ENCODE data around the gene USP10.

The USP10 gene

DNA sequence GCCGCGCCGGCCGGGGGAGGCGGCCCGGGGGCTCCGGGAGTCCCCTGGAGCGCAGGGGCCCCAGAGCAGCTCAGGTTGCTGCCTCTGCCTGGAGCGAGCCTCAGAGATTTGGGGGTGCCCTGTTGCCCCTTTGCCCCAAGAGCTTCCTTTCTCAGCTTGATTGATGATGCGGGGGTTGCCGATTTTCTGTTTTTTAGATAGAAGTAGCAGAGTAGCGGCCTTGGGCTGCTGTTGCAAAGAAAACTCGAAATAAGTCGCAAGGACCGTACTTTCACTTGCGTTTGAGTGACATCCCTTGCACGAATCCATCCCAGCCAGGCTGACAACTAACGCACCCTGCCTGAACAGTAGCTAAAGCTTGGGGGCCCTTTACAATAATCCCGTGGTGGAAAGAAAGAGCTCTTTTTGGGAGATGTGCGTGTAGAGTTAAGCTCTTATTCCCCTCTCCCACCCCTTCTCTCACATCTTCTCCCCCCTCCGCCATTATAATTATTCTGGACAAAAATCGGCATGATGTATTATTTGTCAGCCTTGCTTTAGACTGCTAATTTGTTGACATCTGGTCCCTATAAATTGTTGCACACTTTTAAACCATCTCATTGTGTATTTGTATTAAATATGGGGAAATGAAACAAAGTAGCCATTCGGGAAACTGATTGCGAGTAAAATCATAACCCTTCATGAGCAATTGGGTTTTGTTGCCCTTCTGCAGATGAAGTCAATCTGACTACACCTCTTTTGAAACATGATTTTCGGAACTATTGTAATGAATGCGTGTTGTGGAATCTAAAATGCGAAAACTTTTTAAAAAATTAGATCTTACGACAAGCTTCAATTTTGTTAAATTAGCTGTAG is 873 bp downstream of the USP10 start:
- Mint-ChIP-seq H3K9me3 (no peaks in the 10 kb centered on the region), H3K27ac (peak overlapping the region; percentile 96), H3K4me1 (ENCODE audit: low read depth) (peaks cover 45% of the 10 kb centered on the region), H3K27me3 (no peaks in the 10 kb centered on the region), H3K36me3 (ENCODE audit: low read depth) (peaks cover 27% of the 10 kb centered on the region), H3K4me3 (peak overlapping the region; percentile 94)
- DNase-seq: no peak

- H3K36me3 Mint-ChIP-seq (ENCODE audit: low read depth): peaks cover 40% of the 10 kb centered on the region
- DNase-seq: no peak
- no peaks in the 10 kb centered on the region for H3K9me3 Mint-ChIP-seq
- no peaks in the 10 kb centered on the region for H3K27me3 Mint-ChIP-seq
- H3K4me3 Mint-ChIP-seq: no peak overlapping the region
- no peak overlapping the region for H3K27ac Mint-ChIP-seq
- peaks cover 68% of the 10 kb centered on the region for H3K4me1 Mint-ChIP-seq (ENCODE audit: low read depth)
Observed at GRCh38 chr16:84703681-84704080, 3.9 kb downstream of the USP10 start.

GRCh38 chr16:84704253-84704652 is 4.5 kb downstream of the USP10 start:
- Mint-ChIP-seq H3K27me3 (no peaks in the 10 kb centered on the region), H3K36me3 (ENCODE audit: low read depth) (peaks cover 46% of the 10 kb centered on the region), H3K4me3 (no peak overlapping the region), H3K9me3 (no peaks in the 10 kb centered on the region), H3K27ac (no peak overlapping the region), H3K4me1 (ENCODE audit: low read depth) (peaks cover 69% of the 10 kb centered on the region)
- no peak for DNase-seq

GRCh38 chr16:84706856-84707255 is 7.1 kb downstream of the USP10 start:
- H3K27me3 Mint-ChIP-seq: no peaks in the 10 kb centered on the region
- no peak overlapping the region for H3K4me3 Mint-ChIP-seq
- H3K27ac Mint-ChIP-seq: no peak overlapping the region
- no peak for DNase-seq
- peaks cover 81% of the 10 kb centered on the region for H3K4me1 Mint-ChIP-seq (ENCODE audit: low read depth)
- H3K9me3 Mint-ChIP-seq: no peaks in the 10 kb centered on the region
- peaks cover 56% of the 10 kb centered on the region for H3K36me3 Mint-ChIP-seq (ENCODE audit: low read depth)

- peaks cover 86% of the 10 kb centered on the region for H3K4me1 Mint-ChIP-seq (ENCODE audit: low read depth)
- no peaks in the 10 kb centered on the region for H3K9me3 Mint-ChIP-seq
- peak overlapping the region; percentile 2 for H3K27ac Mint-ChIP-seq
- H3K36me3 Mint-ChIP-seq (ENCODE audit: low read depth): peaks cover 67% of the 10 kb centered on the region
- no peak for DNase-seq
- H3K4me3 Mint-ChIP-seq: no peak overlapping the region
- no peaks in the 10 kb centered on the region for H3K27me3 Mint-ChIP-seq
Observed at GRCh38 chr16:84709609-84710008, 9.8 kb downstream of the USP10 start.

- Mint-ChIP-seq H3K27me3 (no peaks in the 10 kb centered on the region), H3K4me3 (no peak overlapping the region), H3K36me3 (ENCODE audit: low read depth) (peaks cover 65% of the 10 kb centered on the region), H3K27ac (no peak overlapping the region), H3K9me3 (no peaks in the 10 kb centered on the region), H3K4me1 (ENCODE audit: low read depth) (peaks cover 85% of the 10 kb centered on the region)
- DNase-seq: no peak
Observed at GRCh38 chr16:84710686-84711085, 10.9 kb downstream of the USP10 start.

GRCh38 chr16:84712138-84712671 is 12.4 kb downstream of the USP10 start:
- no peak for DNase-seq
- no peak overlapping the region for H3K27ac Mint-ChIP-seq
- peaks cover 78% of the 10 kb centered on the region for H3K36me3 Mint-ChIP-seq (ENCODE audit: low read depth)
- H3K27me3 Mint-ChIP-seq: no peaks in the 10 kb centered on the region
- no peak overlapping the region for H3K4me3 Mint-ChIP-seq
- H3K9me3 Mint-ChIP-seq: no peaks in the 10 kb centered on the region
- peaks cover 87% of the 10 kb centered on the region for H3K4me1 Mint-ChIP-seq (ENCODE audit: low read depth)

DNA sequence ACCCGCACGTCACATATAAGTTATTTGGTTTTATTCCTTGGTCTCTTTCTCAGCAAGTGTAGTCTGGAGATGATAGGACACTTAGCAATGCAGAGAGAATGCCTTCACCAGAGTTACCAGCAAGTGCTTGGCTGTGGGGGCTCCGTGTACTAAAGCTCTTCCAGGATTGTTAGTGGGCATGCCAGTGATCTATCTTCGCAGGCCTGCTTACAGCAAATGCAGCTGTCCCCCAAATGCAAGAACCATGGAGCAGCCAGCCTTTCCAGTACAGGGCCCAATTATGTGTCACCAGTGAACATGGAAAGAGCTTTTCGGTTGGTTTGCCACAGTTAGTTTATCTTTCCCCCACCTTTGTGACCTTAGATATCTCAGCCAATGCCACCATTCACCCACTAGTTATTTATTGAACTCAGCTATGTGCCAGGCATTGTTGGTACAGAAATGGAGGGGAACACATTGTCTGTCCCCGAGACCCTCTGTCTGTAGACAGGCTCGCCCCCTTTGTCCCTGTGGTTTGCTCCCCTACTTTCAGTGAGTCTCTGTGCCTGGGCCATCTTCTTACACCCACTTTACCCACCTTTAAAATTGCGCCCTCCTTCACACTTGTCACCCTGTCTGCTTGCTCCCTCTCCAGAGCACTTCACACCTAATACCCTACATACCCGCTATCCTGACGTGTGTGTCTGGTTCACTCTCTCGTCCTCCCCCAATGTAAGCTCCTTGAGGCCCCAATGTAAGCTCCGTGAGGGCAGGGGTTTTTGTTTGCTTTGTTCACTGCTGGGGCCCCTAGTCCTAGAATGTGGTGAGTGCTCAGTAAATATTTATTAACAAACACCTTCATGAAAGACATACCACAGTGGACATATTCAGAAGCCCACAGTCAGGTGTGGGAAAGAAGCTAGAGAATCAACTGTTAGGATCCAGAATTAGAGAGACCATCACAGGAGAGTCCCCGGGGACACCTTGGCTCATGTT is 13.3 kb downstream of the USP10 start:
- H3K9me3 Mint-ChIP-seq: no peaks in the 10 kb centered on the region
- H3K4me3 Mint-ChIP-seq: no peak overlapping the region
- no peaks in the 10 kb centered on the region for H3K27me3 Mint-ChIP-seq
- H3K36me3 Mint-ChIP-seq (ENCODE audit: low read depth): peaks cover 79% of the 10 kb centered on the region
- H3K4me1 Mint-ChIP-seq (ENCODE audit: low read depth): peaks cover 87% of the 10 kb centered on the region
- DNase-seq: no peak
- peak overlapping the region; percentile 68 for H3K27ac Mint-ChIP-seq

- H3K27me3 Mint-ChIP-seq: no peaks in the 10 kb centered on the region
- DNase-seq: no peak
- peak overlapping the region; percentile 68 for H3K27ac Mint-ChIP-seq
- peaks cover 72% of the 10 kb centered on the region for H3K36me3 Mint-ChIP-seq (ENCODE audit: low read depth)
- no peak overlapping the region for H3K4me3 Mint-ChIP-seq
- no peaks in the 10 kb centered on the region for H3K9me3 Mint-ChIP-seq
- peaks cover 83% of the 10 kb centered on the region for H3K4me1 Mint-ChIP-seq (ENCODE audit: low read depth)
Observed at GRCh38 chr16:84714028-84714427, 14.2 kb downstream of the USP10 start.

GRCh38 chr16:84715424-84715823 is 15.6 kb downstream of the USP10 start:
- Mint-ChIP-seq H3K9me3 (no peaks in the 10 kb centered on the region), H3K27me3 (no peaks in the 10 kb centered on the region), H3K36me3 (ENCODE audit: low read depth) (peaks cover 73% of the 10 kb centered on the region), H3K4me3 (no peak overlapping the region), H3K4me1 (ENCODE audit: low read depth) (peaks cover 82% of the 10 kb centered on the region), H3K27ac (no peak overlapping the region)
- DNase-seq: no peak

DNA sequence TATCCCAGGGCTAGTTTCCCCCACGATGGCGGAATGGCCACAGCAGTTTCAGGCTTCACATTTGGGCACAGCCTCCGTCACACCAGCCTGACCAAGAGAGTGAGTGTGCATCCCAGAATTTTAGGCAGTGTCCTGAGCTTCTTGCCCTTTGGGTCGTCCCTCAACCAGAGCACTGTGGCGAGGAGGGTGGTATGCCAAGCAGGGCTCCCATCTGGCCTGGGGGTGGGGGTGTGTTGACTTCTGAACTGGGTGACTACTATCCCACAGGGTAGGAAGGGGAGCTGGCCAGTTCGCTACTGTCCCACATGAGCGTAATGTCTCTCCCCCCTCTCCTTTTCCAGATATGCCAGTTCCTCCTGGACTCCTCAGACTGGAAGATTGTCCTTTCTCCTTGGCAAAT is 16.1 kb downstream of the USP10 start:
- H3K4me3 Mint-ChIP-seq: no peak overlapping the region
- DNase-seq: no peak
- peaks cover 71% of the 10 kb centered on the region for H3K36me3 Mint-ChIP-seq (ENCODE audit: low read depth)
- H3K4me1 Mint-ChIP-seq (ENCODE audit: low read depth): peaks cover 77% of the 10 kb centered on the region
- H3K27ac Mint-ChIP-seq: no peak overlapping the region
- H3K9me3 Mint-ChIP-seq: no peaks in the 10 kb centered on the region
- H3K27me3 Mint-ChIP-seq: no peaks in the 10 kb centered on the region

- DNase-seq: no peak
- Mint-ChIP-seq H3K4me3 (no peak overlapping the region), H3K4me1 (ENCODE audit: low read depth) (peaks cover 75% of the 10 kb centered on the region), H3K27me3 (no peaks in the 10 kb centered on the region), H3K36me3 (ENCODE audit: low read depth) (peaks cover 72% of the 10 kb centered on the region), H3K9me3 (no peaks in the 10 kb centered on the region), H3K27ac (no peak overlapping the region)
Observed at GRCh38 chr16:84716740-84717139, 16.9 kb downstream of the USP10 start.

GRCh38 chr16:84717484-84717883 is 17.7 kb downstream of the USP10 start:
- Mint-ChIP-seq H3K27me3 (no peaks in the 10 kb centered on the region), H3K9me3 (no peaks in the 10 kb centered on the region), H3K27ac (peak overlapping the region; percentile 32), H3K4me3 (no peak overlapping the region), H3K36me3 (ENCODE audit: low read depth) (peaks cover 73% of the 10 kb centered on the region), H3K4me1 (ENCODE audit: low read depth) (peaks cover 76% of the 10 kb centered on the region)
- DNase-seq: no peak

DNA sequence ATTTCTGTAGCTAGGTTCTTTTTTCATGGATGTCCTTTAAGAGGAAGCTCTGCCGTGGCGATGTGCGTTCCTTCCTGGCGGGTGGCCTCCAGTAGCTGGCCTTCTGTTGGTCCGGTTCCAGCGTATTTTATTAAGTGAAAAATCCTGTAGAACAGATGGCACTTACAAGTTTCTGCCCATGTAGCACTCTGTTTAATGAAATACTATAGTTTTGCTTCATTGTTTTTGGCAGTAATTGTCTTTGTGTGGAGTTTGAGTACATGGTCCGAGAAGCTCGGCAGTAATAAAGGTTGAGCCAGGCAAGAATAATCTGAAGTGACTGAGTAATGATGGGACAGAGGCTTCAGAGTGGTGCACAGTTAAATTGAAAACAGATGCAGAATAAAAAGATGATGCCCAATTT is 20.4 kb downstream of the USP10 start:
- H3K27ac Mint-ChIP-seq: no peak overlapping the region
- H3K36me3 Mint-ChIP-seq (ENCODE audit: low read depth): peaks cover 59% of the 10 kb centered on the region
- no peaks in the 10 kb centered on the region for H3K27me3 Mint-ChIP-seq
- H3K4me1 Mint-ChIP-seq (ENCODE audit: low read depth): peaks cover 79% of the 10 kb centered on the region
- no peak overlapping the region for H3K4me3 Mint-ChIP-seq
- no peaks in the 10 kb centered on the region for H3K9me3 Mint-ChIP-seq
- no peak for DNase-seq
